ENCODE measurements around the gene PDZRN4.

PDZRN4 gene

GRCh38 chr12:41527534-41528116 is 339.5 kb downstream of the PDZRN4 start:
- no peak for DNase-seq (ENCODE audit: low read depth in 2 of 2)
- H3K4me3 ChIP-seq (replicated peaks in 1 of 2; ENCODE audit: low read depth in 2 of 2, low read length in 2 of 2): no peak overlapping the region
- no peak for TF ChIP-seq CTCF (IDR thresholded peaks at IDR 0.05; ENCODE audit: low read depth, low read length)

DNA sequence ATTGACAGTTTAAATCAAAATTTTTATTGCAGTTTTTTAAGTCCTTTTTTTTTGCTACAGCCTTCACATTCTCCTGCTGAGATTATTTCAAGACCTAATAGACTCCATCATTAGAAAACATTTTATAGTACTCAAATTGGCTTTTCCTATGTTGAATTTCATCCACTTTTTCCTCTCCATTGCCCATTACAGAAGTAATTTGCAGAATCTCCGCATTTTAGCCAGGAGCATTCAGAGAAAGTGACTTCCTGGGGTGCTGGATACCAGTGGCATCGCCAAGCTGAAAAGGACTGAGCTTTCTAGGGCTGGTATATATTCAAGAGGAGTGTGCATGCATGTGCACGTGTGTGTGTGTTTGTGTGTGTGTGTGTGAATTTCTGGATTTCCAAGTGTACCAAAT is 340.8 kb downstream of the PDZRN4 start:
- DNase-seq (ENCODE audit: low read depth in 2 of 2): no peak
- H3K4me3 ChIP-seq (replicated peaks in 1 of 2; ENCODE audit: low read depth in 2 of 2, low read length in 2 of 2): no peak overlapping the region
- no peak for TF ChIP-seq CTCF (IDR thresholded peaks at IDR 0.05; ENCODE audit: low read depth, low read length)

- H3K4me3 ChIP-seq (replicated peaks in 1 of 2; ENCODE audit: low read depth in 2 of 2, low read length in 2 of 2): no peak overlapping the region
- DNase-seq (ENCODE audit: low read depth in 2 of 2): no peak
- TF ChIP-seq CTCF (IDR thresholded peaks at IDR 0.05; ENCODE audit: low read depth, low read length): no peak
These were observed 342.3 kb downstream of the PDZRN4 start for GRCh38 chr12:41530441-41530840.

DNA sequence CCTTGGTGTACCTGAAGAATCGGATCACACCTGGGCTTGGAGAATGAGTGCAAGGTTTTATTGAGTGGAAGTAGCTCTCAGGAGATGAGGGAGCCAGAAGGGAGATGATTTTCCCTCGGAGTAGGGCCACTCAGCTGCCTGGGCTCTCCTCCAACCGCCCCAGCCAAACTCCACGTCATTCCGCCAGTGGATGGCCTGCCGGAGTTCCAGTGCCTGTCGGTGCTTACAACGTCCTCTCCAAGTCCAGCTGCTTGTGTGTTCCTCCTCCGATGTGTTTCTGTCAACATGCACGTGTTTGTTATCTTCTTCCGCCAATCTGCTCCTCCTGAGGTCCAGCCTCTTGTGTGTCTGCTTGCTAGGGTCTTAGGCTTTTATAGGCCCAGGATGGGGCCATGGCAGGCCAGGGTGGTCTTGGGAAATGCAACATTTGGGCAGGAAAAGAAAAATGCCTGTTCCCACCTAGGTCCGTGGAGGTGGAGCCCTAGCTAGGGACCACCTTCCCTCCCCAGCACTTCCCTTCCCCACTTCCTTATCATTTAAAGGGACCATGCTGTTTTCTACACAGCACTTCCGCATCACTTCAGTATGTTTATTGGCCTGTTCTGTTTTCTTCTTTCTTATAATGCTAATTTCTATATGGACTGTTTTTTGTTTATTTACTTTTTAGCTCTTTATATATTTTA is 343.2 kb downstream of the PDZRN4 start:
- DNase-seq (ENCODE audit: low read depth in 2 of 2): peak; percentile 30 to 33
- no peak overlapping the region for H3K4me3 ChIP-seq (replicated peaks in 1 of 2; ENCODE audit: low read depth in 2 of 2, low read length in 2 of 2)
- TF ChIP-seq CTCF (IDR thresholded peaks at IDR 0.05; ENCODE audit: low read depth, low read length): no peak

GRCh38 chr12:41532072-41532471 is 344.0 kb downstream of the PDZRN4 start:
- H3K4me3 ChIP-seq (replicated peaks in 1 of 2; ENCODE audit: low read depth in 2 of 2, low read length in 2 of 2): no peak overlapping the region
- DNase-seq (ENCODE audit: low read depth in 2 of 2): no peak
- TF ChIP-seq CTCF (IDR thresholded peaks at IDR 0.05; ENCODE audit: low read depth, low read length): no peak

GRCh38 chr12:41536813-41537490 is 348.8 kb downstream of the PDZRN4 start:
- no peak overlapping the region for H3K4me3 ChIP-seq (replicated peaks in 1 of 2; ENCODE audit: low read depth in 2 of 2, low read length in 2 of 2)
- TF ChIP-seq CTCF (IDR thresholded peaks at IDR 0.05; ENCODE audit: low read depth, low read length): no peak
- no peak for DNase-seq (ENCODE audit: low read depth in 2 of 2)

All from cardiac fibroblast (primary cell).